ENCODE measurements around the gene BEX1. TPM values are rescaled to one million over a fixed set of nuclear protein-coding genes. Genes with fewer than 3 reads are reported as not detected.

Gene BEX1
- 14.8 TPM for total RNA-seq

DNA sequence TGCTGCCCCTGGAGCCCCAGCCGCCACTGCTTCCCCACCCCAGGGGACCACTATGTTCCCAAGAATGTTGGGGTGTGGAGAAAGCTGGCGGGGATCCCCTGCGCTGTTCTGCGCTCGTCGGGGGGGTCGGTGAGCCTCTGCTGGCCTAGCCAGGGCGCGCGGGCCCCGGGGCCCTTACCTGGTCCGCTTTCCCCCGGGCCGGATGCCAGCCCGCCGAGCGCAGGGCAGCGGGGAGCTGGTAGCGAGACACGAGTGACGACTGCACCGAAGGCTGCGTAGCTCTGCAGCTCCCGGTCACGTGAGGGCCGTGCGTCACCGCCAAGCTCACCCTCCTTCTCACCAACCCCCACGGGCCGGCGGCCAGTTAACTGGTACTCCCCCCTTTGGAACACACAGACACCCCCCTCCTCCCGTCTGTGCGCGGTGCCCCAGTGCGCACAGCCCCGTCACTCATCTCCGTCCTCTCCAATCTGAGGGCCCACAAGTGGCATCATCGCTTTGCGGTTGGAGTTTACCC is at the start of gene BEX1:
Gene BEX1, minus strand, starts transcription at position 254 of the 517 bp plus-strand sequence. CDS start 897 bp downstream, outside the sequence.

DNA sequence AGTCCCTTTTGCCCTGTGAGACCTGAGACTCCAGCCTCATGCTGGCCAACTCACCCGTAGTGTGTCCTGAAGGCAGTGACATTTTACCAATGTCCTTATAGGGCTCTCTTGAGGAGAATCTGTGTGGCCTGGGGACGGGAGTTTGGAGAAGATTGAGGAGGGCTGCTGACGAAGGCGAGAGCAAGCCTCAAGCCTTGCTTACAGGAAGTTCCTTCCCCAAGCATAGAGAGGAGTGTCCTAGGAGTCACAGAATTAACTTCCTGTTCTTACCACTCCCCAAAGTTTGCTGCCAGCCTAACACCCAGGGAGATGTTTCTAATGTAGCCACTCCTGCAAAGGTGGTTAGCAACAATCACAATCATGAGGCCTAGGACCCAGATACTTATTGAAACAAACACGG is 29.0 kb upstream of the BEX1 start, which contains the start of gene NXF3:
Gene NXF3, minus strand, starts transcription at position 202 of the 400 bp plus-strand sequence. Its CDS starts 120 bp downstream, at position 82.

Other genes with a start within 250 kb of the BEX1 start
- gene RAB40AL, start 126.9 kb downstream of the BEX1 start, total RNA-seq = 1.2 TPM
- not detected for gene NXF3, start 29.0 kb upstream of the BEX1 start, total RNA-seq
- 45.0 TPM for gene BEX4, start 150.9 kb upstream of the BEX1 start, total RNA-seq
- gene TCEAL8, start 191.0 kb upstream of the BEX1 start, total RNA-seq = 71.6 TPM
- gene TCEAL5, start 212.6 kb upstream of the BEX1 start, total RNA-seq = 1.6 TPM
- gene BEX2, start 246.8 kb upstream of the BEX1 start, total RNA-seq = 29.8 TPM

Data from metanephros (tissue), 1 donor.